GM12892 (cell line): ENCODE data around the gene ABHD12B.
A peak's percentile ranks its signal among the peaks of the same experiment; 100 is the strongest.

ENCODE experiments used
- DNase-seq: peaks from one replicate; pipeline ENCODE4 v3.0.0; 2011; ENCODE audit not compliant: insufficient read length
- FAIRE-seq: peaks from 2 replicates; lab custom pipeline; 2011; peaks lifted over from hg19 to GRCh38; lab: Jason Lieb, UNC
- POLR2A ChIP-seq: IDR thresholded peaks from 2 replicates; pipeline ENCODE4 v1.6.1; 2011; ENCODE audit warnings: low read depth, low read length, control low read depth
- POLR2AphosphoS5 ChIP-seq: IDR thresholded peaks from 2 replicates; pipeline ENCODE4 v1.6.1; 2011; ENCODE audit warnings: low read depth, low read length, control low read depth
- TAF1 ChIP-seq: IDR thresholded peaks from 2 replicates; pipeline ENCODE4 v1.6.1; 2011; ENCODE audit warnings: low read depth, mild to moderate bottlenecking, control low read depth, low read length, borderline replicate concordance

The ABHD12B gene

GRCh38 chr14:50830044-50830931 lies 41.6 kb upstream of the ABHD12B start:
- peak; percentile 38 for FAIRE-seq
- TF ChIP-seq POLR2AphosphoS5 (no peak), POLR2A (no peak), TAF1 (no peak)
- DNase-seq, result peak; percentile 41

GRCh38 chr14:50830932-50831725 lies 40.7 kb upstream of the ABHD12B start, which contains the start of gene NIN:
Gene NIN (minus strand): TSS chr14:50831162. CDS start chr14:50822056, 9,106 bp downstream.
- TF ChIP-seq TAF1 (no peak; the same call in 1 of the 2 replicates), POLR2A (peak; percentile 73; the same call in 1 of the 2 replicates), POLR2AphosphoS5 (peak; percentile 29; the same call in 1 of the 2 replicates)
- FAIRE-seq (peak; percentile 91), DNase-seq (peak; percentile 68)

GRCh38 chr14:50831726-50832168 lies 40.1 kb upstream of the ABHD12B start:
- FAIRE-seq (no peak), DNase-seq (no peak)
- no peak for TF ChIP-seq POLR2AphosphoS5
- TF ChIP-seq POLR2A, result no peak
- no peak for TF ChIP-seq TAF1

- no peak for DNase-seq
- no peak for FAIRE-seq
- TF ChIP-seq TAF1, result no peak
- no peak for TF ChIP-seq POLR2AphosphoS5
- TF ChIP-seq POLR2A, result no peak
Measured at GRCh38 chr14:50832935-50833630, 38.8 kb upstream of the ABHD12B start.

- FAIRE-seq, result no peak
Measured at GRCh38 chr14:50834802-50835276, 37.0 kb upstream of the ABHD12B start.

GRCh38 chr14:50835280-50835679 lies 36.6 kb upstream of the ABHD12B start:
- DNase-seq (no peak), FAIRE-seq (peak; percentile 96)
- no peak for TF ChIP-seq TAF1
- TF ChIP-seq POLR2A, result peak; percentile 56
- peak; percentile 69 for TF ChIP-seq POLR2AphosphoS5

More at GRCh38 chr14:50834802-50835276, 37.0 kb upstream of the ABHD12B start:
- no peak for TF ChIP-seq POLR2AphosphoS5
- no peak for TF ChIP-seq TAF1
- no peak for TF ChIP-seq POLR2A
- no peak for DNase-seq

- DNase-seq, result no peak
- no peak for TF ChIP-seq POLR2A
- no peak for TF ChIP-seq POLR2AphosphoS5
- no peak for TF ChIP-seq TAF1
- peak; percentile 84 for FAIRE-seq
Measured at GRCh38 chr14:50836515-50836914, 35.3 kb upstream of the ABHD12B start.

- no peak for FAIRE-seq
- TF ChIP-seq TAF1, result no peak
Measured at GRCh38 chr14:50837271-50837670, 34.6 kb upstream of the ABHD12B start.

GRCh38 chr14:50837850-50838470 lies 33.9 kb upstream of the ABHD12B start:
- TF ChIP-seq POLR2A, result no peak
- TF ChIP-seq TAF1, result no peak
- no peak for TF ChIP-seq POLR2AphosphoS5
- FAIRE-seq, result no peak
- DNase-seq, result no peak

More at GRCh38 chr14:50837271-50837670, 34.6 kb upstream of the ABHD12B start:
- no peak for DNase-seq

- no peak for FAIRE-seq
- DNase-seq, result no peak
- TF ChIP-seq POLR2AphosphoS5 (no peak), POLR2A (no peak), TAF1 (no peak)
Measured at GRCh38 chr14:50839048-50839447, 32.8 kb upstream of the ABHD12B start.

- DNase-seq (no peak), FAIRE-seq (no peak)
Measured at GRCh38 chr14:50839691-50840090, 32.2 kb upstream of the ABHD12B start.

More at GRCh38 chr14:50839691-50840090, 32.2 kb upstream of the ABHD12B start:
- TF ChIP-seq POLR2AphosphoS5 (no peak), POLR2A (no peak), TAF1 (no peak)
